ENCODE results near the gene FYN. TPM values are rescaled to one million over a fixed set of nuclear protein-coding genes. Genes with fewer than 3 reads are reported as not detected.

FYN gene
- total RNA-seq, 1 donor, result 106 TPM

DNA sequence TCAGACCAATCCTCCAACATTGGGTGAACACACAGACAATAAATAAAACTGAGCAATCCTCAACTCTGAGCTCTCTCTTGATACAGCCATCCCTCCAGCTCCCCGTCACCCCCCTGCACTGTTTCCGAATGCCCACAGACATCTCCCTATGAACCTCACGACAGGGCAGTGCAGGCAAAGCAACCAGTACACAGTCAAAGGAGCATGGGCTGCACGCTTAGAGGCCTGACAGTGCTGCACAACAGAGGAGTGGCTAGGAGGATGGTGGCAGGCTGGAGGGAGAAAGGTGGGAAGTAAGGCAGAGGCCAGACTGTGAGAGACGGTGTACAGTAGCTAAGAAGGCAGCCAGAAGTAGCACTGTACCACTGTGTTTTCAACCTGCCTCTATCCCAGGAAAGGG lies 24.0 kb downstream of the FYN start:
- no peak overlapping the region for H3K4me3 ChIP-seq (ENCODE audit: insufficient read depth, low read length)
- no peak for DNase-seq (ENCODE audit: insufficient read length, low spot score, missing footprints)
- peaks cover 10% of the 10 kb centered on the region for H3K4me1 ChIP-seq (ENCODE audit: insufficient read depth, low read length)
- H3K27me3 ChIP-seq (ENCODE audit: insufficient read depth, low read length), result no peaks in the 10 kb centered on the region
- TF ChIP-seq, protein P1, sequence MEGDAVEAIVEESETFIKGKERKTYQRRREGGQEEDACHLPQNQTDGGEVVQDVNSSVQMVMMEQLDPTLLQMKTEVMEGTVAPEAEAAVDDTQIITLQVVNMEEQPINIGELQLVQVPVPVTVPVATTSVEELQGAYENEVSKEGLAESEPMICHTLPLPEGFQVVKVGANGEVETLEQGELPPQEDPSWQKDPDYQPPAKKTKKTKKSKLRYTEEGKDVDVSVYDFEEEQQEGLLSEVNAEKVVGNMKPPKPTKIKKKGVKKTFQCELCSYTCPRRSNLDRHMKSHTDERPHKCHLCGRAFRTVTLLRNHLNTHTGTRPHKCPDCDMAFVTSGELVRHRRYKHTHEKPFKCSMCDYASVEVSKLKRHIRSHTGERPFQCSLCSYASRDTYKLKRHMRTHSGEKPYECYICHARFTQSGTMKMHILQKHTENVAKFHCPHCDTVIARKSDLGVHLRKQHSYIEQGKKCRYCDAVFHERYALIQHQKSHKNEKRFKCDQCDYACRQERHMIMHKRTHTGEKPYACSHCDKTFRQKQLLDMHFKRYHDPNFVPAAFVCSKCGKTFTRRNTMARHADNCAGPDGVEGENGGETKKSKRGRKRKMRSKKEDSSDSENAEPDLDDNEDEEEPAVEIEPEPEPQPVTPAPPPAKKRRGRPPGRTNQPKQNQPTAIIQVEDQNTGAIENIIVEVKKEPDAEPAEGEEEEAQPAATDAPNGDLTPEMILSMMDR (IDR thresholded peaks at IDR 0.05; ENCODE audit: extremely low read depth, low read depth, low read length), result no peak
- peaks cover 45% of the 10 kb centered on the region for H4K20me1 ChIP-seq (ENCODE audit: insufficient read depth, low read length)
- peaks cover 99% of the 10 kb centered on the region for H3K79me2 ChIP-seq (ENCODE audit: insufficient read depth, low read length)
- H3K9me3 ChIP-seq (ENCODE audit: low read depth, low read length), result no peaks in the 10 kb centered on the region
- H3K4me2 ChIP-seq (ENCODE audit: insufficient read depth, low read length), result no peak overlapping the region
- H3K36me3 ChIP-seq (ENCODE audit: insufficient read depth, low read length), result peaks cover 6% of the 10 kb centered on the region
- no peak overlapping the region for H2AFZ ChIP-seq (ENCODE audit: low read length)
- H3K27ac ChIP-seq (ENCODE audit: low read depth, low read length), result no peak overlapping the region

DNA sequence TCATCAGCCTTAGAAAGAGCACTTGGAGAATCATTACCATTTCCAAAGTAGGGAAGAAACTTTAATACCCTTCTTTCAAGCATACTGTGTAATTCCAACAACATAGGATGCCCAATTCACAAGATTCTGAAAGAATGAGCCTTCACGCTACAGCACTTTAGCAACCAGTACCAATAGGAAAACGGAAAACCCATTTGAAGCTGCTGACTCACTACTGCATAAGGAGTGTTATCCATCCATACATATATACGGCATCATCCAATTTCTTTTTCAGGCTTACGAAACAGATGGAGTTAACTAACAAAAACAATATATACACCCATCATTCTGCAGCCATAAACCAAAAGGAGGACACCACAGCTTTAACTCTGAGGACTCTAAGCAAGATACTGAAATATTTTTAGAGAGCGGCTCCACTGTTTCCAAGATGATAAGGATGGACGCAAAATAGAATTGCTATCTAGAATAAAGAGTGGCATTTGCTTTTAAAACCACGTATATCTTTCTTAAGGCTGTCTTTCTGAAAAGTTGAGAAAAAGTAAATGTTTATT lies 24.9 kb downstream of the FYN start:
- H3K27ac ChIP-seq (ENCODE audit: low read depth, low read length), result no peak overlapping the region
- peaks cover 40% of the 10 kb centered on the region for H4K20me1 ChIP-seq (ENCODE audit: insufficient read depth, low read length)
- no peak overlapping the region for H3K4me3 ChIP-seq (ENCODE audit: insufficient read depth, low read length)
- no peaks in the 10 kb centered on the region for H3K9me3 ChIP-seq (ENCODE audit: low read depth, low read length)
- TF ChIP-seq, protein P1 (IDR thresholded peaks at IDR 0.05; ENCODE audit: extremely low read depth, low read depth, low read length), result no peak
- no peaks in the 10 kb centered on the region for H3K27me3 ChIP-seq (ENCODE audit: insufficient read depth, low read length)
- H3K4me2 ChIP-seq (ENCODE audit: insufficient read depth, low read length), result no peak overlapping the region
- H3K79me2 ChIP-seq (ENCODE audit: insufficient read depth, low read length), result peaks cover 95% of the 10 kb centered on the region
- peaks cover 16% of the 10 kb centered on the region for H3K4me1 ChIP-seq (ENCODE audit: insufficient read depth, low read length)
- no peak for DNase-seq (ENCODE audit: insufficient read length, low spot score, missing footprints)
- H2AFZ ChIP-seq (ENCODE audit: low read length), result no peak overlapping the region
- peaks cover 6% of the 10 kb centered on the region for H3K36me3 ChIP-seq (ENCODE audit: insufficient read depth, low read length)

DNA sequence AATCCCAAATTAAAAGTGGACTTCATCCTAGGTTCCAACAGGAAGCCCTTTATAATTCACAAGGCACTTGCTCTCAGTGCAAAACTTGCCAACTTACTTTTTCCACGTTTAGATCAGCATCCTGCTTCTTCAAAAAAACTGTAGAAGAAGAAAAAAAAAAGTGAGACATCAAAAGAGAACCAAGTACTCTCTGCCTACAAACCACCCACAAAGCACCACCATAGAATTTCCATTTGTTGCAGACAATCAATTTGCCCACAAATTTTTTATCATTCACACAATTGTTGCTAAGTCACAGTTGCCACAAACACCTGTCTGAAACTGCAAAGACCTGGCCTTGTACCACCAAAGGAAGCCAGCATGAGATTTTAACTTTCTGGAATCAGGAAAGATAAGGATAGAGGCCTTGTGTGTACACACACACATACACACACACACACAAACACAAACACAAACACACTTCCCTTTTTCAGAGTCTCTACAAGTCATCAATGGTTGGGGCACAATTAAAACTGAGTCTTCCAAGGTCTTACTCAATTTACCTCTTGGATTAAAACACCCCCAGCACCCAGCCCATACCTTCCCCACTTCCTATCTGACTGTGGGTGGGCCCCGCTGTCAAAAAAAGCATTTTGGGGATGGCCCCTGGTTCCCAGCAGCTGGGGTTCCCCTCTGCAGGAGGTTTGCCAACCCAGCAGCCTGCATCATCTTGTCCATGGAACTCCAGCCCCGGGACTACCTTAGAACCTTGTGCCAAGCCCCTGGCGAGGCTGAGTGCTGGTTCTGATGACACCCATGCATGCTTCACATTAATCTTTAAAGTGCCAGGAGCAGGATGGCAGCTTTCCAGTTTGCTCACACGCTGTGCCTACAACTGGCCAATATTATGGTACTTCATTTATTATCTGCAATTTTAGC lies 26.5 kb downstream of the FYN start:
- DNase-seq (ENCODE audit: insufficient read length, low spot score, missing footprints), result no peak
- Histone ChIP-seq H3K27ac (ENCODE audit: low read depth, low read length) (no peak overlapping the region), H3K27me3 (ENCODE audit: insufficient read depth, low read length) (no peaks in the 10 kb centered on the region), H4K20me1 (ENCODE audit: insufficient read depth, low read length) (peaks cover 29% of the 10 kb centered on the region), H3K4me3 (ENCODE audit: insufficient read depth, low read length) (no peak overlapping the region), H3K79me2 (ENCODE audit: insufficient read depth, low read length) (peaks cover 79% of the 10 kb centered on the region), H3K36me3 (ENCODE audit: insufficient read depth, low read length) (peaks cover 6% of the 10 kb centered on the region), H3K9me3 (ENCODE audit: low read depth, low read length) (no peaks in the 10 kb centered on the region), H3K4me2 (ENCODE audit: insufficient read depth, low read length) (no peak overlapping the region), H2AFZ (ENCODE audit: low read length) (no peak overlapping the region), H3K4me1 (ENCODE audit: insufficient read depth, low read length) (peaks cover 31% of the 10 kb centered on the region)
- TF ChIP-seq, protein P1 (IDR thresholded peaks at IDR 0.05; ENCODE audit: extremely low read depth, low read depth, low read length), result no peak

DNA sequence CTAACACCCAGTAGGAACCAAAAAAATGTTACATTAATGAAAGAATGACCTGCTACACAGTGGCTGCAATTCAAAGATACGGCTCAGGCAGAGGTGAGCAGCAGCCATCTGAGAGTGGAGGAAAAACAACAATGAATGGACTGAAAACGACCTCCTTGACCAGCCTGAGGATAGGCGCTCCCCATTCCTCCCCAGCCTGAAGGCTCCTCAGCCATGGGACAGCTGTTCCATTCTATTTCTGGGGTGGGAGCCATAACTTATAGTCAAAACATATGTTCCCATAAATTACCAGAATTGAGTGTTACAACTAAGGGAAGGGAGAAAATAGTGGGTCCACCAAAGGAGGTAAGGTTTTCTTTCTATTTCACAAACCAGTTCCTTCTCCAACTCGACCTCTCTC lies 27.2 kb downstream of the FYN start:
- H3K4me2 ChIP-seq (ENCODE audit: insufficient read depth, low read length), result no peak overlapping the region
- no peak overlapping the region for H3K27ac ChIP-seq (ENCODE audit: low read depth, low read length)
- peaks cover 6% of the 10 kb centered on the region for H3K36me3 ChIP-seq (ENCODE audit: insufficient read depth, low read length)
- H3K27me3 ChIP-seq (ENCODE audit: insufficient read depth, low read length), result no peaks in the 10 kb centered on the region
- H3K9me3 ChIP-seq (ENCODE audit: low read depth, low read length), result no peaks in the 10 kb centered on the region
- H3K4me1 ChIP-seq (ENCODE audit: insufficient read depth, low read length), result peaks cover 38% of the 10 kb centered on the region
- H4K20me1 ChIP-seq (ENCODE audit: insufficient read depth, low read length), result peaks cover 24% of the 10 kb centered on the region
- TF ChIP-seq, protein P1 (IDR thresholded peaks at IDR 0.05; ENCODE audit: extremely low read depth, low read depth, low read length), result no peak
- peaks cover 76% of the 10 kb centered on the region for H3K79me2 ChIP-seq (ENCODE audit: insufficient read depth, low read length)
- H2AFZ ChIP-seq (ENCODE audit: low read length), result no peak overlapping the region
- no peak for DNase-seq (ENCODE audit: insufficient read length, low spot score, missing footprints)
- no peak overlapping the region for H3K4me3 ChIP-seq (ENCODE audit: insufficient read depth, low read length)
